ENCODE data around the gene AR.

Gene AR

DNA sequence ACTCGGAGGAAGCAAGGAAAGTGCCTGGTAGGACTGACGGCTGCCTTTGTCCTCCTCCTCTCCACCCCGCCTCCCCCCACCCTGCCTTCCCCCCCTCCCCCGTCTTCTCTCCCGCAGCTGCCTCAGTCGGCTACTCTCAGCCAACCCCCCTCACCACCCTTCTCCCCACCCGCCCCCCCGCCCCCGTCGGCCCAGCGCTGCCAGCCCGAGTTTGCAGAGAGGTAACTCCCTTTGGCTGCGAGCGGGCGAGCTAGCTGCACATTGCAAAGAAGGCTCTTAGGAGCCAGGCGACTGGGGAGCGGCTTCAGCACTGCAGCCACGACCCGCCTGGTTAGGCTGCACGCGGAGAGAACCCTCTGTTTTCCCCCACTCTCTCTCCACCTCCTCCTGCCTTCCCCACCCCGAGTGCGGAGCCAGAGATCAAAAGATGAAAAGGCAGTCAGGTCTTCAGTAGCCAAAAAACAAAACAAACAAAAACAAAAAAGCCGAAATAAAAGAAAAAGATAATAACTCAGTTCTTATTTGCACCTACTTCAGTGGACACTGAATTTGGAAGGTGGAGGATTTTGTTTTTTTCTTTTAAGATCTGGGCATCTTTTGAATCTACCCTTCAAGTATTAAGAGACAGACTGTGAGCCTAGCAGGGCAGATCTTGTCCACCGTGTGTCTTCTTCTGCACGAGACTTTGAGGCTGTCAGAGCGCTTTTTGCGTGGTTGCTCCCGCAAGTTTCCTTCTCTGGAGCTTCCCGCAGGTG, 637 bp downstream of the AR start:
- Histone ChIP-seq H2BK120ac (ENCODE audit: low read depth, low read length) (no peak overlapping the region), H3K79me2 (ENCODE audit: control insufficient read depth, insufficient read depth, low read length) (no peaks in the 10 kb centered on the region), H3K4me3 (ENCODE audit: low read length) (no peak overlapping the region), H3K79me1 (ENCODE audit: low read length) (no peaks in the 10 kb centered on the region), H3K27me3 (ENCODE audit: insufficient read depth, low read length, poor library complexity) (no peaks in the 10 kb centered on the region), H3K23ac (ENCODE audit: low read length) (no peak overlapping the region), H3K9ac (ENCODE audit: low read length) (peak overlapping the region; percentile 61), H2AK5ac (ENCODE audit: low read length) (no peak overlapping the region), H2BK5ac (ENCODE audit: low read length) (no peak overlapping the region), H3K18ac (ENCODE audit: low read length) (peak overlapping the region; percentile 40), H3K4ac (ENCODE audit: low read depth, low read length) (no peak overlapping the region), H4K8ac (ENCODE audit: low read depth, low read length) (no peak overlapping the region), H3K56ac (ENCODE audit: low read length) (peak overlapping the region; percentile 73), H3K36me3 (ENCODE audit: control insufficient read depth, insufficient read depth, low read length) (no peaks in the 10 kb centered on the region), H3K4me2 (ENCODE audit: low read length) (peak overlapping the region; percentile 68), H2BK15ac (replicated peaks; ENCODE audit: low read depth) (no peak overlapping the region), H3K27ac (ENCODE audit: low read depth, low read length) (no peak overlapping the region), H4K5ac (ENCODE audit: low read length) (no peak overlapping the region), H3K4me1 (ENCODE audit: control insufficient read depth, low read depth, low read length) (no peaks in the 10 kb centered on the region)
- DNase-seq = peak; percentile 31
- WGBS (ENCODE audit: extremely low coverage, insufficient coverage, low lambda C conversion rate) = no CpG with 5 or more reads among the region's 30 CpGs

DNA sequence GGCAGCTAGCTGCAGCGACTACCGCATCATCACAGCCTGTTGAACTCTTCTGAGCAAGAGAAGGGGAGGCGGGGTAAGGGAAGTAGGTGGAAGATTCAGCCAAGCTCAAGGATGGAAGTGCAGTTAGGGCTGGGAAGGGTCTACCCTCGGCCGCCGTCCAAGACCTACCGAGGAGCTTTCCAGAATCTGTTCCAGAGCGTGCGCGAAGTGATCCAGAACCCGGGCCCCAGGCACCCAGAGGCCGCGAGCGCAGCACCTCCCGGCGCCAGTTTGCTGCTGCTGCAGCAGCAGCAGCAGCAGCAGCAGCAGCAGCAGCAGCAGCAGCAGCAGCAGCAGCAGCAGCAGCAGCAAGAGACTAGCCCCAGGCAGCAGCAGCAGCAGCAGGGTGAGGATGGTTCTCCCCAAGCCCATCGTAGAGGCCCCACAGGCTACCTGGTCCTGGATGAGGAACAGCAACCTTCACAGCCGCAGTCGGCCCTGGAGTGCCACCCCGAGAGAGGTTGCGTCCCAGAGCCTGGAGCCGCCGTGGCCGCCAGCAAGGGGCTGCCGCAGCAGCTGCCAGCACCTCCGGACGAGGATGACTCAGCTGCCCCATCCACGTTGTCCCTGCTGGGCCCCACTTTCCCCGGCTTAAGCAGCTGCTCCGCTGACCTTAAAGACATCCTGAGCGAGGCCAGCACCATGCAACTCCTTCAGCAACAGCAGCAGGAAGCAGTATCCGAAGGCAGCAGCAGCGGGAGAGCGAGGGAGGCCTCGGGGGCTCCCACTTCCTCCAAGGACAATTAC, 1.4 kb downstream of the AR start:
- no peak overlapping the region for H3K4me3 ChIP-seq (ENCODE audit: low read length)
- DNase-seq = peak; percentile 58
- no peaks in the 10 kb centered on the region for H3K79me2 ChIP-seq (ENCODE audit: control insufficient read depth, insufficient read depth, low read length)
- H3K23ac ChIP-seq (ENCODE audit: low read length) = no peak overlapping the region
- H4K5ac ChIP-seq (ENCODE audit: low read length) = no peak overlapping the region
- H3K18ac ChIP-seq (ENCODE audit: low read length) = no peak overlapping the region
- H2AK5ac ChIP-seq (ENCODE audit: low read length) = no peak overlapping the region
- no peak overlapping the region for H2BK5ac ChIP-seq (ENCODE audit: low read length)
- peak overlapping the region; percentile 30 for H3K56ac ChIP-seq (ENCODE audit: low read length)
- no peak overlapping the region for H2BK15ac ChIP-seq (replicated peaks; ENCODE audit: low read depth)
- H3K27me3 ChIP-seq (ENCODE audit: insufficient read depth, low read length, poor library complexity) = no peaks in the 10 kb centered on the region
- no peak overlapping the region for H3K27ac ChIP-seq (ENCODE audit: low read depth, low read length)
- H3K79me1 ChIP-seq (ENCODE audit: low read length) = no peaks in the 10 kb centered on the region
- no CpG with 5 or more reads among the region's 35 CpGs for WGBS (ENCODE audit: extremely low coverage, insufficient coverage, low lambda C conversion rate)
- peak overlapping the region; percentile 68 for H3K4me2 ChIP-seq (ENCODE audit: low read length)
- H4K8ac ChIP-seq (ENCODE audit: low read depth, low read length) = no peak overlapping the region
- H3K9ac ChIP-seq (ENCODE audit: low read length) = peak overlapping the region; percentile 19
- no peak overlapping the region for H3K4ac ChIP-seq (ENCODE audit: low read depth, low read length)
- no peak overlapping the region for H2BK120ac ChIP-seq (ENCODE audit: low read depth, low read length)
- H3K4me1 ChIP-seq (ENCODE audit: control insufficient read depth, low read depth, low read length) = no peaks in the 10 kb centered on the region
- H3K36me3 ChIP-seq (ENCODE audit: control insufficient read depth, insufficient read depth, low read length) = no peaks in the 10 kb centered on the region

DNA sequence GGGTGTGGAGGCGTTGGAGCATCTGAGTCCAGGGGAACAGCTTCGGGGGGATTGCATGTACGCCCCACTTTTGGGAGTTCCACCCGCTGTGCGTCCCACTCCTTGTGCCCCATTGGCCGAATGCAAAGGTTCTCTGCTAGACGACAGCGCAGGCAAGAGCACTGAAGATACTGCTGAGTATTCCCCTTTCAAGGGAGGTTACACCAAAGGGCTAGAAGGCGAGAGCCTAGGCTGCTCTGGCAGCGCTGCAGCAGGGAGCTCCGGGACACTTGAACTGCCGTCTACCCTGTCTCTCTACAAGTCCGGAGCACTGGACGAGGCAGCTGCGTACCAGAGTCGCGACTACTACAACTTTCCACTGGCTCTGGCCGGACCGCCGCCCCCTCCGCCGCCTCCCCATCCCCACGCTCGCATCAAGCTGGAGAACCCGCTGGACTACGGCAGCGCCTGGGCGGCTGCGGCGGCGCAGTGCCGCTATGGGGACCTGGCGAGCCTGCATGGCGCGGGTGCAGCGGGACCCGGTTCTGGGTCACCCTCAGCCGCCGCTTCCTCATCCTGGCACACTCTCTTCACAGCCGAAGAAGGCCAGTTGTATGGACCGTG, 2.2 kb downstream of the AR start:
- Histone ChIP-seq H3K36me3 (ENCODE audit: control insufficient read depth, insufficient read depth, low read length) (no peaks in the 10 kb centered on the region), H3K56ac (ENCODE audit: low read length) (peak overlapping the region; percentile 42), H2BK5ac (ENCODE audit: low read length) (no peak overlapping the region), H3K4ac (ENCODE audit: low read depth, low read length) (no peak overlapping the region), H3K9ac (ENCODE audit: low read length) (peak overlapping the region; percentile 8), H3K27ac (ENCODE audit: low read depth, low read length) (no peak overlapping the region), H2BK120ac (ENCODE audit: low read depth, low read length) (no peak overlapping the region), H4K5ac (ENCODE audit: low read length) (no peak overlapping the region), H3K79me2 (ENCODE audit: control insufficient read depth, insufficient read depth, low read length) (no peaks in the 10 kb centered on the region), H2BK15ac (replicated peaks; ENCODE audit: low read depth) (no peak overlapping the region), H3K18ac (ENCODE audit: low read length) (no peak overlapping the region), H3K4me1 (ENCODE audit: control insufficient read depth, low read depth, low read length) (no peaks in the 10 kb centered on the region), H2AK5ac (ENCODE audit: low read length) (no peak overlapping the region), H4K8ac (ENCODE audit: low read depth, low read length) (no peak overlapping the region), H3K27me3 (ENCODE audit: insufficient read depth, low read length, poor library complexity) (no peaks in the 10 kb centered on the region), H3K4me3 (ENCODE audit: low read length) (peak overlapping the region; percentile 23), H3K23ac (ENCODE audit: low read length) (no peak overlapping the region), H3K79me1 (ENCODE audit: low read length) (no peaks in the 10 kb centered on the region), H3K4me2 (ENCODE audit: low read length) (peak overlapping the region; percentile 4)
- WGBS (ENCODE audit: extremely low coverage, insufficient coverage, low lambda C conversion rate) = no CpG with 5 or more reads among the region's 41 CpGs
- DNase-seq = peak; percentile 53

DNA sequence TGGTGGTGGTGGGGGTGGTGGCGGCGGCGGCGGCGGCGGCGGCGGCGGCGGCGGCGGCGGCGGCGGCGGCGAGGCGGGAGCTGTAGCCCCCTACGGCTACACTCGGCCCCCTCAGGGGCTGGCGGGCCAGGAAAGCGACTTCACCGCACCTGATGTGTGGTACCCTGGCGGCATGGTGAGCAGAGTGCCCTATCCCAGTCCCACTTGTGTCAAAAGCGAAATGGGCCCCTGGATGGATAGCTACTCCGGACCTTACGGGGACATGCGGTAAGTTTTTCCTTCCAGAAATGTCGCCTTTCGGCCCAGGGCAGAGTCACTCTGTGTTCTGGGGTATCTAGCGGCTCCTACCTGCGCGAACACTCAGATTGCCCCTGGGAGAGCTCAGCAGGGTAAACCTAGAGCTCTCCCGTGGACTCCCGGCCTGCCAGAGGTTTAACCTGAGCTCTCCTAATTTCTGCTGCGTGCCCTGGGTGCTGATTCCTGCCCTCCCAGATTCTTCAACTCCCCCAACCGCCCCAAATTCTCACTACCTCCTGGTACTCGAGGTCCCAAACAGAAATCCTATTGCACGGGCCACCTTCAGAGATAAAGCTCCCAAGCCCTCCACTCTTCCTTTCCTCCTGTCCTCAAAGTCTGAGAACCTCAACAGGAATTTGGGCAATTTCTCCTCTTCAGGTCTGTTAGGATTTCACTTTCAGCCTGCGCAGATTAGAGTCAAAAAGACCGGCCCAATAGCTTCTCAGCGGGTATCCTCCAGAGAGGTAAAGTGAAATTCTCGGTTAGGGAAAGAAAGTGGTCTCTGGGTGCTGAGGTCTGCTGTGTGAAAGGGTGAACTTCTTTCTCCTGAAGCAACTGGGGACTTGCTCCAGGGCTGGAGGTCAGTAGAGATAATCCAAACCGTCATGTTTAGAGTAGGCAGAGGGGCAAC, 2.9 kb downstream of the AR start:
- Histone ChIP-seq H3K23ac (ENCODE audit: low read length) (no peak overlapping the region), H2BK15ac (replicated peaks; ENCODE audit: low read depth) (no peak overlapping the region), H2AK5ac (ENCODE audit: low read length) (no peak overlapping the region), H3K79me2 (ENCODE audit: control insufficient read depth, insufficient read depth, low read length) (no peaks in the 10 kb centered on the region), H3K36me3 (ENCODE audit: control insufficient read depth, insufficient read depth, low read length) (no peaks in the 10 kb centered on the region), H3K4ac (ENCODE audit: low read depth, low read length) (peak overlapping the region; percentile 9), H3K79me1 (ENCODE audit: low read length) (no peaks in the 10 kb centered on the region), H3K4me1 (ENCODE audit: control insufficient read depth, low read depth, low read length) (no peaks in the 10 kb centered on the region), H3K27ac (ENCODE audit: low read depth, low read length) (no peak overlapping the region), H3K56ac (ENCODE audit: low read length) (peak overlapping the region; percentile 25), H3K4me2 (ENCODE audit: low read length) (peak overlapping the region; percentile 54), H4K5ac (ENCODE audit: low read length) (no peak overlapping the region), H2BK120ac (ENCODE audit: low read depth, low read length) (no peak overlapping the region), H3K9ac (ENCODE audit: low read length) (peak overlapping the region; percentile 38), H3K18ac (ENCODE audit: low read length) (no peak overlapping the region), H2BK5ac (ENCODE audit: low read length) (no peak overlapping the region), H3K27me3 (ENCODE audit: insufficient read depth, low read length, poor library complexity) (no peaks in the 10 kb centered on the region), H3K4me3 (ENCODE audit: low read length) (peak overlapping the region; percentile 23), H4K8ac (ENCODE audit: low read depth, low read length) (no peak overlapping the region)
- no CpG with 5 or more reads among the region's 44 CpGs for WGBS (ENCODE audit: extremely low coverage, insufficient coverage, low lambda C conversion rate)
- peak; percentile 70 for DNase-seq

DNA sequence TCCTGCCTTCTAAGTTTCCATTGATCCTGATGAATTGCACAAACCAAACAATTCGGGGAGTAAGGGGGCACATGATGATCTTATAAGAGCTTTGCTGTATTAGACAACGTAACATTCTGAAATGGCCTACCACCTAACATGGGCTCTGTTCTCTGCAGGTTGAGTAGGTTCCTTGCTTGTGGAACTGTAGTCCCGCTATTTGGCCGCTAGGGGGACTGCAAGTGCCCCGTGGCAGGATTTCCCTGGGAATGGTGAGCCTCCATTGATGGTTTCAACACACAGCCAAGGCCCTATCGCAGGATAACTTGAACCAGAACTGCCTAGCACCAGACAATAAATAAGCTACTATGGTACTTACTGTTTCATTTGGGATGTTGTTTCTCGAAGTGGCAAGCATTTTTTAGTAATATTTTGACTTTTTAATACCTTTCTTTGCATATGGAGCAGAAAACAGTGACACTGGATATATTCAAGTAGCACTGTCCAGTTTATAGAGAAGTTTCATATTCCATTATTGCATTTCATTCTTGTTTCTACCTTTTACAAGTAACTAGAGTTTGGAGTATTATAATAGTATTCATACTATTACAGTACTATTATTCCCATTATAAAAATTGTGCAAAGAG, 11.9 kb downstream of the AR start:
- Histone ChIP-seq H4K5ac (ENCODE audit: low read length) (no peak overlapping the region), H2AK5ac (ENCODE audit: low read length) (no peak overlapping the region), H3K4ac (ENCODE audit: low read depth, low read length) (no peak overlapping the region), H3K79me1 (ENCODE audit: low read length) (no peaks in the 10 kb centered on the region), H3K56ac (ENCODE audit: low read length) (no peak overlapping the region), H3K18ac (ENCODE audit: low read length) (no peak overlapping the region), H3K79me2 (ENCODE audit: control insufficient read depth, insufficient read depth, low read length) (no peaks in the 10 kb centered on the region), H2BK5ac (ENCODE audit: low read length) (no peak overlapping the region), H3K36me3 (ENCODE audit: control insufficient read depth, insufficient read depth, low read length) (no peaks in the 10 kb centered on the region), H3K4me3 (ENCODE audit: low read length) (no peak overlapping the region), H3K27me3 (ENCODE audit: insufficient read depth, low read length, poor library complexity) (no peaks in the 10 kb centered on the region), H2BK15ac (replicated peaks; ENCODE audit: low read depth) (no peak overlapping the region), H3K9ac (ENCODE audit: low read length) (no peak overlapping the region), H3K23ac (ENCODE audit: low read length) (no peak overlapping the region), H3K4me1 (ENCODE audit: control insufficient read depth, low read depth, low read length) (no peaks in the 10 kb centered on the region), H3K4me2 (ENCODE audit: low read length) (no peak overlapping the region), H4K8ac (ENCODE audit: low read depth, low read length) (no peak overlapping the region), H2BK120ac (ENCODE audit: low read depth, low read length) (no peak overlapping the region), H3K27ac (ENCODE audit: low read depth, low read length) (no peak overlapping the region)
- DNase-seq = peak; percentile 64
- no CpG with 5 or more reads among the region's 7 CpGs for WGBS (ENCODE audit: extremely low coverage, insufficient coverage, low lambda C conversion rate)
